COLO829 (cell line): Measurements from ENCODE around the gene ZBTB24.
"Not testable (repeated sequence)": the region's sequence is repeated elsewhere in the genome, so short reads cannot be mapped to it uniquely, and the experiment has no call there.

Source experiments
- DNase-seq: peaks from one replicate; pipeline ENCODE4 v3.0.0; 2012; ENCODE audit warnings: low spot score

The ZBTB24 gene

DNA sequence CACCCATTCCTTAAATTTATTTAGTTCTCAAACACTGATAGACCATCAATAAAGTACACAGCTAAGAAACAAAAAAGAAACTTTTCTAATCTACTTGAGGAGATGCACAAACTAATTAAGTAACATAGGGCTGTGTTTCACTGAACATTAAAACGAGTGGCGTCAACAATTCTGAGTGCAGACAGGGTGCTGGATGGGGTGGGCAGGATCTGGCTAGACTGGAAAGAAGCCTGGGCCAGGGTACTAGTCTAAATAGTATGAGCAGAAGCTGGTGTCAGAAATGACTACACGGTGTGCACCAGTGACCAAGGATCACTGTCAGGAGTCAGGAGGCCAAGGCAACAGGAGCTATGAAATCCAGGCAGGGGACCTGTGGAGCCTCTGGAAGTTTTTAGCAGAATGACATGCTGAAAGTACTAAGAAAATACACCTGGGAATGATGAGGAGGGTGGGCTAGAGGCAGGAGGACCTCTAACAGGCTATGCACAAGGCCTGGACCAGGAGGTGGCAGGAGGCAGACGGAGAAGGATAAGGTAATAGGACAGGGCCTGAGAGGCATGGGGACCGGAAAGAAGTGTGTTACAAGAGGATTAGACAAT lies 13.3 kb downstream of the ZBTB24 start:
- no peak for DNase-seq

- no peak for DNase-seq
Measured at GRCh38 chr6:109467696-109468095, 15.3 kb downstream of the ZBTB24 start.

GRCh38 chr6:109466212-109466923 lies 16.7 kb downstream of the ZBTB24 start:
- no peak for DNase-seq

DNA sequence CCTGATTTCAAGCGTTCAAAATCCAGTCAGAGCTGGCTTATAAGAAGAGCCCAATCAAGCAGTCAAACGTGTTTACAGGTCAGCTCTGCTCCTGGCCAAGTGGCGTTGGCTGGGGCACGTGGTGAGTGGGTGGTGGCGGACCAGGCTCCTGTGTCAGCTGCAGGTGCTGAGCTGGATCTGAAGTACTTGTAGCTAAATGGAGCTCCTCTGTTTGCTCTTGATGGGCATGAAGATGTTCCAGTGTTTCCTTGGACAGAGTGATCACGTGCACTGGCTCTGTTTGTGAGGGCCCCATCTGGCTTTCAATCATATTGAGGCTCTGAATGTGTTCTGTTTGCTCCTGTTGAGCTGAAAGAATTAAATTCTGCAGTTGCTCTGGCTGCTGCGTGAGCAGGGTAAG lies 17.2 kb downstream of the ZBTB24 start:
- no peak for DNase-seq

DNA sequence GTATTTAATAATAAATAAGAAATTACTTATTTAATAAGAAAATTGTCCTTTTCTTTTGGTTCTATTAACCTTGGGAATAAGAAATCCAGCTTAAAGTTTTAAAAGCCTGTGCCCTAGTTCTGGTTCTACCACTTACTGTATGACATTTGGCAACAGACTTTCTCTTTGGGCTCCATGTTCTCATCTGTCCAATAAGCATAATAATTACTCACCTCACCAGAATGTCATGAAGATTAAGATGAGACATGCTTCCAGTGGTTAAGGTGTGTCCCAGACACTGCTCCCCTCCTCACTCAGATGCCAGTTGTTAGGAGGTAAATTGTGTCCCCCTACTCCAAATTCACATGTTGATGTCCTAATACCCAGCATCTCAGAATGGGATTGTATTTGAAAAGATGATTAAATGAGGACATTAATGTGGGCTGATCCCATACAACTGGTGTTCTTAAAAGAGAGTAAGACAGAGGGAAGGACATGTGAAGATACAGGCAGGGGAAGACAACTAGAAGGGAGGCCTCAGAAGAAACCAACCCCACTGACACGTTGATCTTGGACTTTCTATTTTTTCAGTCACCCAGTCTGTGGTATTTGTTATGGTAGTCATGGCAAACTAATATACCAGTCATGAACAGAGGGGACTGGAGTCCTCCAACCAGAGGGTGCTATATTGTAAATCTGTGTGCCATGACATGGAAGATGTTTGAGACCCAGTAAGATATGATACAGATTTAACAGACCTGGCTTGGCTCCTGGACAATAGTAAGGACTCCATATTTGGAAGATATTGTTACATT lies 21.1 kb downstream of the ZBTB24 start:
- no peak for DNase-seq

DNA sequence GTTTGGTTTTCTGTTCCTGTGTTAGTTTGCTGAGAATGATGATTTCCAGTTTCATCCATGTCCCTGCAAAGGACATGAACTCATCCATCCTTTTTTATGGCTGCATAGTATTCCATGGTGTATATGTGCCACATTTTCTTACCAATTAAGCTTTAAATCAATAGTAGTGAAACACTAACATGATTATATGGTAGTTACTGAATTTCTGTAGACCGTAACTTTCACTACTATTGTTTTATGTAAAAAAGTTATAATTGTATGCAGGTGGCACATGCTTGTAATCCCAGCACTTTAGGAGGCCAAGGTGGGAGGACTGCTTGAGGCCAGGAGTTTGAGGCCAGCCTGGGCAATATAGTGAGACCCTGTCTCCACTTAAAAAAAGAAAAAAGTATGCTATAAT lies 21.8 kb downstream of the ZBTB24 start:
- not testable (repeated sequence) for DNase-seq

GRCh38 chr6:109460161-109460829 lies 22.7 kb downstream of the ZBTB24 start:
- no peak for DNase-seq

- DNase-seq: no peak
Measured at GRCh38 chr6:109458774-109459531, 24.1 kb downstream of the ZBTB24 start.

DNA sequence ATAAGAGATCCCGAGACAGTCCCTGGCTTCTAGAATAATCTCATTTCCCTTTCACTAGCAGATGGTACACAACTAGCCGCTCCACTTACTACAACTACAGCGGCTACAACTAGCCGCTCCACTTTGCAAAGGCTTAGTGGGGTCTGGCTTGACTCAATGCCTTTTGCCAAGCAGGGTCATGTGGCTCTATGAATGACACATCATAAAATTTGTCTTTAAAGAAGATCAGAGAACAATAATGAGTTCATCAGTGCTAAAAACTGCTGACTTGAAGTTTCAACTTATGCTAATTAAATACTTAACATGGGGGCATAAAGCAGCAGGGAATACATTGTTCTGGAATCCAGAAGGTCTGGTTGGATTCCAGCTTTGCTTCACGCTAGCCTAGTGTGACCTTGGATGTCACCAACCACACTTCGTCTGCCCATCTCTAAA lies 25.4 kb downstream of the ZBTB24 start:
- DNase-seq: no peak

DNA sequence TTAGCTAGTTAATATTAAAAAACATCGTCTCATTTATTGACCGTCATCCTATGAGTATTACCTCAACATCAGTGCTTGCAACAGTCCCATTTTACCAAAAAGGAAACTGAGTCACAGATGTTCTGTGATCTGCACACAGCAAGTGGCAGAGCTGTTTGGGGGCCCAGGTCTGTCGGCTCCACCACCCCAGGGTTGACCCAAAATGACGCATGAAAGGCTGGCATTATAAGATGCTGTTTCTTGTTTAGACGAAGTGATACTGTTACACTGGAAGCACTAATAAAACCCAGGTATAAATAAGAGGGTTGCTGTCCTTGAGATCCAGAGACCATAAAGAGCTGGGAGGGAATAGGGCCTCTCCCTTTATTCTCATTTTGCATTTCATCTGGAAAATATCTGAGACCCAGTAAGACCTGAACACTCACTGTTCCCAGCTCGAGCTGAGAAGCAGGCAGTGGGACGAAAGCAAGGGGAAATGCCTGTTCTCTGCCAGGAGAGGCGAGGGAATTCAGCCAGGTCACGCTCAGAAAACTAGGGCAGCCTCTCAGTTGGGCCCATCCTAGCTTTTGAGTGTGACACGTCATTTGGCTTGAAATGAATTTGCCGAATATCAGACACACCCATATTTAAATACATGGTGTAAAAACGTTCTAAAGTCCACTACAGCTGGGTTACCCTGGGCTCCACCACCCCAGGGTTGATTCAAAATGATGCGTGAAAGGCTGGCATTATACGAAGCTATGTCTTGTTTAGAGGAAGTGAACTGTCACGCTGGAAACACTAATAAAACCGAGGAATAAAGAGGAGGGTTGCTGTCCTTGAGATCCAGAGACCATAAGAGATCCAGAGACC lies 26.1 kb downstream of the ZBTB24 start:
- DNase-seq: no peak

- no peak for DNase-seq
Measured at GRCh38 chr6:109456111-109456583, 26.9 kb downstream of the ZBTB24 start.

DNA sequence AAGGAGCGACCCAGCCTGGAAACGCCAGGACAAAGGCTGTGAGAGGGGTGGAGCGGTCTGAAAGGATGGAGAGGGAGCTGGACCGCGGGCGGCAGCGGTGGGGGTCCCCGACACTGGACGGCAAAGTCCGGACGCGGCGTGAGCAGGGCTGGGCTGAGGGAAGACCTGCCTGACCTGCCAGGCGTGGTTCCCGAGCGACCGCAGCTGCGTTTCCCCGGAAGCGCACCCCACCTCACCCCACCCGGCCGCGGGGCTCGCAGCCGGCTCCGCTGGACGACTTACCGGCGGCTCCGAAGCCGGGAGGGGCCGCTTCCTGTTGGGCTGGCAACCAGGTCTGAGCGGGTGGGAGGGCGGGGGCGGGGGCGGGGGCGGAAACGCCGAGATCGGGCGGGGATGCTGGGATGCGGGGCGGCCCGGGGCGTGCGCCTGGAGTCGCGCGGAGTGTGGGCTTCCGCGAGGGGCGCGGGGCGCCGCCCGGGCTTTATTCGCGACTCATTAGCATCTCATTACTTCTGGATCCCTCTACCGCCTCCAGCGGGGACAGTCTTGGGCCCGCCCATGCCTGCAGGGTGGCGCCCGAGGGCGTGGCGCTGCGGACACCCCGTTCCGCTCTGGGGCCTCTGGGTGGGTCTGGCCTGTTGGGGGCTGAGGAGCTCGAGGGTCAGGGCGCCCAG lies 27.4 kb downstream of the ZBTB24 start, which contains the start of gene MICAL1:
TSS of gene MICAL1 (minus strand) at position 336 of the 674 bp plus-strand sequence. CDS start 1,576 bp downstream, outside the sequence.
- DNase-seq: no peak

- DNase-seq: no peak
Measured at GRCh38 chr6:109454496-109455436, 28.3 kb downstream of the ZBTB24 start.

- no peak for DNase-seq
Measured at GRCh38 chr6:109453594-109454495, 29.2 kb downstream of the ZBTB24 start.

GRCh38 chr6:109453156-109453555 lies 29.9 kb downstream of the ZBTB24 start:
- DNase-seq: no peak

DNA sequence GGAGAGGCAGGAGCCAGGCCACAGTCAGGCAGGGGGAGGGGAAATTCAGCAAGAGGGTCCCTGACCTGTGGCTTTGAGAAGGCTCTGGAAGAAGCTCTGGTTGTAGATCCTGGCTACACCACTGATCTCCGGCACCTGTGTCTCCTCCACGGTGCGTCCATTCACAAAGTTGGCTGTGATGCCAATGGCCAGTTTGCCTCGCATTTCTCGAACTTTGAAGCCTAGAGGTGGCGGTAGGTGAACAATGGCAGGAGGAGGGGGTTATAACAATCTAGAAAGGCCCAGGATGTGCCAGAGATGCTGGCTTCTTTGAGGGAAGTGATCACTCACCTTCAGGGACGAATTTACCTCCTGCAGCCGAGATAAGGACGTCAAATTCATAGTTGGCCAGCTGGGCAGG lies 30.8 kb downstream of the ZBTB24 start:
- no peak for DNase-seq

DNA sequence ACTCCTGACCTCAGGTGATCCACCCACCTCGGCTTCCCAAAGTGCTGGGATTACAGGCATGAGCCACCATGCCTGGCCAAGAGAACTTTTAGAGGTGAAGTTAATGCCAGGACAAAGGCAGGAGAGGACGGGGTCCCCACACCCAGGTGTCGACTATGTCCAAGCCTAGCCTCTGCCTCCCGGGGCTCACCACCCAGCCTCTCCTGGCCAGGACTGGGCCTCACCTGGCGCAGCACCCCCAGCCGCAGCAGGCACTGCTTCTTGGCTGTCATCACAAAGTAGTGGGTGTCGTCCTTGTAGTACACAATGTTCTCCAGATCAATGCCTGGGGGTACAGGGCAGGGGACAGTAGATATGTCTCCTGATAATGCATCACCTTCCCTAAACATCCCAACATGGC lies 31.6 kb downstream of the ZBTB24 start:
- DNase-seq: no peak

DNA sequence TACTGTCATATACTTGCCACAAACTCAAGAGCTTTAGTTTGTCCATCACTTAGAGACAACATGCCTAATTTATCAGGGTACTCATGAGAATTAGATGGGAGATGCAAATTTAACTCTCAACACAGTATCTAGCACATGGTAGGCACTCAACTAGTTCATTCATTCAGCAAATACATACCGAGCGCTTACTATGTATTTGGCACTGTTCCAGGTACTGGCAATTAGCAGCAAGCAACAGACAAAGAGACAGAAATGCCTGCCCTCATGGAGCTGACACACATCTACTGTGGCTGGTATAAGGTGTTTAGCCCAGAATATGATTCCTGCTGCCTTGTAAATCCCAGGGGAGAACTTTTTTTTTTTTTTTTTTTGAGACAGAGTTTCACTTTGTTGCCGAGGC lies 32.2 kb downstream of the ZBTB24 start:
- DNase-seq: no peak
